ENCODE data around the gene GRIP2.

- no peak for TF ChIP-seq ZFP30 (CRISPR knock-in tag; IDR thresholded peaks at IDR 0.05)
- TF ChIP-seq ZC3H10 (CRISPR knock-in tag; IDR thresholded peaks at IDR 0.05), result no peak
- no peak for TF ChIP-seq ARNTL (CRISPR knock-in tag; IDR thresholded peaks at IDR 0.05; ENCODE audit: borderline replicate concordance, low read depth)
These were observed 15.8 kb downstream of the GRIP2 start for GRCh38 chr3:14524311-14524711.
